ENCODE measurements around the gene SMARCB1.

The SMARCB1 gene

GRCh38 chr22:23833911-23834317 lies 47.1 kb downstream of the SMARCB1 start:
- no peak for TF ChIP-seq TAF1 (IDR thresholded peaks at IDR 0.05; ENCODE audit: borderline replicate concordance, insufficient read depth, low read length)
- no peak for TF ChIP-seq FOXP2 (optimal IDR thresholded peaks at IDR 0.05; ENCODE audit: borderline replicate concordance, extremely low read depth, extremely low read length, insufficient read depth)
- TF ChIP-seq SIN3A (IDR thresholded peaks at IDR 0.05; ENCODE audit: borderline replicate concordance, insufficient read depth, low read length), result no peak
- TF ChIP-seq, protein P1, sequence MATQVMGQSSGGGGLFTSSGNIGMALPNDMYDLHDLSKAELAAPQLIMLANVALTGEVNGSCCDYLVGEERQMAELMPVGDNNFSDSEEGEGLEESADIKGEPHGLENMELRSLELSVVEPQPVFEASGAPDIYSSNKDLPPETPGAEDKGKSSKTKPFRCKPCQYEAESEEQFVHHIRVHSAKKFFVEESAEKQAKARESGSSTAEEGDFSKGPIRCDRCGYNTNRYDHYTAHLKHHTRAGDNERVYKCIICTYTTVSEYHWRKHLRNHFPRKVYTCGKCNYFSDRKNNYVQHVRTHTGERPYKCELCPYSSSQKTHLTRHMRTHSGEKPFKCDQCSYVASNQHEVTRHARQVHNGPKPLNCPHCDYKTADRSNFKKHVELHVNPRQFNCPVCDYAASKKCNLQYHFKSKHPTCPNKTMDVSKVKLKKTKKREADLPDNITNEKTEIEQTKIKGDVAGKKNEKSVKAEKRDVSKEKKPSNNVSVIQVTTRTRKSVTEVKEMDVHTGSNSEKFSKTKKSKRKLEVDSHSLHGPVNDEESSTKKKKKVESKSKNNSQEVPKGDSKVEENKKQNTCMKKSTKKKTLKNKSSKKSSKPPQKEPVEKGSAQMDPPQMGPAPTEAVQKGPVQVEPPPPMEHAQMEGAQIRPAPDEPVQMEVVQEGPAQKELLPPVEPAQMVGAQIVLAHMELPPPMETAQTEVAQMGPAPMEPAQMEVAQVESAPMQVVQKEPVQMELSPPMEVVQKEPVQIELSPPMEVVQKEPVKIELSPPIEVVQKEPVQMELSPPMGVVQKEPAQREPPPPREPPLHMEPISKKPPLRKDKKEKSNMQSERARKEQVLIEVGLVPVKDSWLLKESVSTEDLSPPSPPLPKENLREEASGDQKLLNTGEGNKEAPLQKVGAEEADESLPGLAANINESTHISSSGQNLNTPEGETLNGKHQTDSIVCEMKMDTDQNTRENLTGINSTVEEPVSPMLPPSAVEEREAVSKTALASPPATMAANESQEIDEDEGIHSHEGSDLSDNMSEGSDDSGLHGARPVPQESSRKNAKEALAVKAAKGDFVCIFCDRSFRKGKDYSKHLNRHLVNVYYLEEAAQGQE (IDR thresholded peaks at IDR 0.05; ENCODE audit: insufficient read depth in 1 of 2, low read depth in 2 of 2, low read length in 2 of 2), result no peak
- TF ChIP-seq POLR2AphosphoS5 (IDR thresholded peaks at IDR 0.05; ENCODE audit: low read depth, low read length), result no peak

- TF ChIP-seq SIN3A (IDR thresholded peaks at IDR 0.05; ENCODE audit: borderline replicate concordance, insufficient read depth, low read length) (no peak), POLR2AphosphoS5 (IDR thresholded peaks at IDR 0.05; ENCODE audit: low read depth, low read length) (no peak), FOXP2 (optimal IDR thresholded peaks at IDR 0.05; ENCODE audit: borderline replicate concordance, extremely low read depth, extremely low read length, insufficient read depth) (no peak), TAF1 (IDR thresholded peaks at IDR 0.05; ENCODE audit: borderline replicate concordance, insufficient read depth, low read length) (no peak)
- TF ChIP-seq, protein P1 (IDR thresholded peaks at IDR 0.05; ENCODE audit: insufficient read depth in 1 of 2, low read depth in 2 of 2, low read length in 2 of 2), result no peak
Observed at GRCh38 chr22:23834406-23834792, 47.6 kb downstream of the SMARCB1 start.

- TF ChIP-seq, protein P1 (IDR thresholded peaks at IDR 0.05; ENCODE audit: insufficient read depth in 1 of 2, low read depth in 2 of 2, low read length in 2 of 2), result no peak
- TF ChIP-seq TAF1 (IDR thresholded peaks at IDR 0.05; ENCODE audit: borderline replicate concordance, insufficient read depth, low read length) (no peak), POLR2AphosphoS5 (IDR thresholded peaks at IDR 0.05; ENCODE audit: low read depth, low read length) (no peak), FOXP2 (optimal IDR thresholded peaks at IDR 0.05; ENCODE audit: borderline replicate concordance, extremely low read depth, extremely low read length, insufficient read depth) (no peak), SIN3A (IDR thresholded peaks at IDR 0.05; ENCODE audit: borderline replicate concordance, insufficient read depth, low read length) (no peak)
Observed at GRCh38 chr22:23834793-23835483, 48.2 kb downstream of the SMARCB1 start.

GRCh38 chr22:23835484-23836144 lies 48.8 kb downstream of the SMARCB1 start:
- TF ChIP-seq SIN3A (IDR thresholded peaks at IDR 0.05; ENCODE audit: borderline replicate concordance, insufficient read depth, low read length) (no peak), POLR2AphosphoS5 (IDR thresholded peaks at IDR 0.05; ENCODE audit: low read depth, low read length) (no peak), TAF1 (IDR thresholded peaks at IDR 0.05; ENCODE audit: borderline replicate concordance, insufficient read depth, low read length) (no peak), FOXP2 (optimal IDR thresholded peaks at IDR 0.05; ENCODE audit: borderline replicate concordance, extremely low read depth, extremely low read length, insufficient read depth) (no peak)
- TF ChIP-seq, protein P1 (IDR thresholded peaks at IDR 0.05; ENCODE audit: insufficient read depth in 1 of 2, low read depth in 2 of 2, low read length in 2 of 2), result no peak

Measured in PFSK-1 (cell line).